Measurements from ENCODE around the gene MOSPD3.
A peak's percentile ranks its signal among the peaks of the same experiment; 100 is the strongest.

The MOSPD3 gene

GRCh38 chr7:100591596-100591995 is 20.7 kb upstream of the MOSPD3 start:
- DNase-seq (ENCODE audit: low read depth in 2 of 2), result no peak

- no peak for DNase-seq (ENCODE audit: low read depth in 2 of 2)
These were observed 17.2 kb upstream of the MOSPD3 start for GRCh38 chr7:100595188-100595587.

- no peak for DNase-seq (ENCODE audit: low read depth in 2 of 2)
These were observed 13.9 kb upstream of the MOSPD3 start for GRCh38 chr7:100598425-100598824.

- no peak for DNase-seq (ENCODE audit: low read depth in 2 of 2)
These were observed 12.2 kb upstream of the MOSPD3 start for GRCh38 chr7:100599911-100600729.

- DNase-seq (ENCODE audit: low read depth in 2 of 2), result no peak
These were observed 11.7 kb upstream of the MOSPD3 start for GRCh38 chr7:100600730-100601038.

GRCh38 chr7:100602889-100603725 is 9.2 kb upstream of the MOSPD3 start:
- DNase-seq (ENCODE audit: low read depth in 2 of 2), result no peak

- DNase-seq (ENCODE audit: low read depth in 2 of 2), result no peak
These were observed 8.7 kb upstream of the MOSPD3 start for GRCh38 chr7:100603726-100604027.

GRCh38 chr7:100604028-100604975 is 8.0 kb upstream of the MOSPD3 start:
- DNase-seq (ENCODE audit: low read depth in 2 of 2), result peak; percentile 41 to 77

- DNase-seq (ENCODE audit: low read depth in 2 of 2), result peak in 1 of 2 donors; percentile 23
These were observed 7.1 kb upstream of the MOSPD3 start for GRCh38 chr7:100604976-100605911.

GRCh38 chr7:100606313-100606712 is 6.0 kb upstream of the MOSPD3 start:
- no peak for DNase-seq (ENCODE audit: low read depth in 2 of 2)

- DNase-seq (ENCODE audit: low read depth in 2 of 2), result no peak
These were observed 5.2 kb upstream of the MOSPD3 start for GRCh38 chr7:100607111-100607510.

- no peak for DNase-seq (ENCODE audit: low read depth in 2 of 2)
These were observed 2.4 kb upstream of the MOSPD3 start for GRCh38 chr7:100609958-100610357.

GRCh38 chr7:100612730-100613390 is 520 bp downstream of the MOSPD3 start:
- no peak for DNase-seq (ENCODE audit: low read depth in 2 of 2)

GRCh38 chr7:100613412-100614175 is 1.3 kb downstream of the MOSPD3 start:
- DNase-seq (ENCODE audit: low read depth in 2 of 2), result no peak

GRCh38 chr7:100614308-100614861 is 2.0 kb downstream of the MOSPD3 start:
- no peak for DNase-seq (ENCODE audit: low read depth in 2 of 2)

- DNase-seq (ENCODE audit: low read depth in 2 of 2), result no peak
These were observed 7.9 kb downstream of the MOSPD3 start for GRCh38 chr7:100620239-100620638.

- no peak for DNase-seq (ENCODE audit: low read depth in 2 of 2)
These were observed 8.5 kb downstream of the MOSPD3 start for GRCh38 chr7:100620804-100621203.

- no peak for DNase-seq (ENCODE audit: low read depth in 2 of 2)
These were observed 9.2 kb downstream of the MOSPD3 start for GRCh38 chr7:100621554-100621953.
